Measurements from ENCODE around the gene KRT74. TPM values are rescaled to one million over a fixed set of nuclear protein-coding genes. Genes with fewer than 3 reads are reported as not detected.

Gene KRT74
- total and polyA plus RNA-seq, 10 of the 15 experiments (the other 5 are each of a cell fraction or from before 2014, with no cell fraction given) = not detected

- Histone ChIP-seq H3K36me3 (ENCODE audit: control insufficient read depth in 2 of 2, insufficient read depth in 2 of 2, low read length in 1 of 2) (no peaks in the 10 kb centered on the region), H3K79me2 (ENCODE audit: control insufficient read depth, insufficient read depth, low read length) (no peaks in the 10 kb centered on the region), H3K4me3 (no peak overlapping the region), H3K9ac (ENCODE audit: control insufficient read depth, insufficient read depth, low read length) (no peak overlapping the region), H2AFZ (ENCODE audit: control insufficient read depth, low read depth, low read length) (no peak overlapping the region), H3K4me1 (ENCODE audit: control insufficient read depth, insufficient read depth, low read length) (no peaks in the 10 kb centered on the region), H3K4me2 (ENCODE audit: control insufficient read depth, insufficient read depth) (no peak overlapping the region), H3K27me3 (replicated peaks in 1 of 2; ENCODE audit: control insufficient read depth in 2 of 2, insufficient read depth in 2 of 2, low read length in 1 of 2) (peaks cover 0 to 3% of the 10 kb centered on the region in 2 experiments; a peak in 3 of 4 replicates), H4K20me1 (ENCODE audit: control insufficient read depth, insufficient read depth) (no peaks in the 10 kb centered on the region), H3K9me3 (replicated peaks; ENCODE audit: control insufficient read depth, insufficient read depth, low read length) (no peaks in the 10 kb centered on the region), H3K27ac (ENCODE audit: control insufficient read depth, insufficient read depth) (no peak overlapping the region)
- in situ Hi-C loops (cut with MboI) (no loop called here), intact Hi-C loops (cut with micrococcal nuclease; ENCODE audit: unreplicated experiment) (no loop called here)
- WGBS (ENCODE audit: insufficient coverage, insufficient replicate concordance, low lambda C conversion rate, missing lambda C conversion rate) = 22% methylated on average over 9 of the region's 9 CpGs
- DNase-seq (ENCODE audit: low read depth, low spot score) = no peak
- CTCF ChIA-PET = no interaction called here
- FAIRE-seq = no peak
- POLR2A ChIA-PET = no interaction called here
- RAD21 ChIA-PET (ENCODE audit: unreplicated experiment) = no interaction called here
- ATAC-seq = no peak
- SMC1A ChIA-PET (ENCODE audit: uncharacterized antibody, unreplicated experiment) = no interaction called here
- BruUV-seq (replicated peaks) = no TSS peak
- TF ChIP-seq, protein P1, sequence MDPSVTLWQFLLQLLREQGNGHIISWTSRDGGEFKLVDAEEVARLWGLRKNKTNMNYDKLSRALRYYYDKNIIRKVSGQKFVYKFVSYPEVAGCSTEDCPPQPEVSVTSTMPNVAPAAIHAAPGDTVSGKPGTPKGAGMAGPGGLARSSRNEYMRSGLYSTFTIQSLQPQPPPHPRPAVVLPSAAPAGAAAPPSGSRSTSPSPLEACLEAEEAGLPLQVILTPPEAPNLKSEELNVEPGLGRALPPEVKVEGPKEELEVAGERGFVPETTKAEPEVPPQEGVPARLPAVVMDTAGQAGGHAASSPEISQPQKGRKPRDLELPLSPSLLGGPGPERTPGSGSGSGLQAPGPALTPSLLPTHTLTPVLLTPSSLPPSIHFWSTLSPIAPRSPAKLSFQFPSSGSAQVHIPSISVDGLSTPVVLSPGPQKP (IDR thresholded peaks at IDR 0.05; ENCODE audit: low read depth, low read length) = no peak
- TF ChIP-seq ZZZ3 (IDR thresholded peaks at IDR 0.05; ENCODE audit: control insufficient read depth, insufficient read length, low read depth) (no peak), ZBTB40 (IDR thresholded peaks at IDR 0.05; ENCODE audit: borderline replicate concordance) (no peak), ASH2L (IDR thresholded peaks at IDR 0.05; ENCODE audit: borderline replicate concordance, low read depth) (no peak), NBN (IDR thresholded peaks at IDR 0.05) (no peak), CBX3 (IDR thresholded peaks at IDR 0.05; ENCODE audit: borderline replicate concordance, low read depth) (no peak), NFYB (IDR thresholded peaks at IDR 0.05; ENCODE audit: insufficient read depth, low read depth, low read length) (no peak), IRF4 (IDR thresholded peaks at IDR 0.05; ENCODE audit: low read depth, low read length) (no peak), PML (IDR thresholded peaks at IDR 0.05; ENCODE audit: low read length) (no peak)
- TF ChIP-seq, protein P2, sequence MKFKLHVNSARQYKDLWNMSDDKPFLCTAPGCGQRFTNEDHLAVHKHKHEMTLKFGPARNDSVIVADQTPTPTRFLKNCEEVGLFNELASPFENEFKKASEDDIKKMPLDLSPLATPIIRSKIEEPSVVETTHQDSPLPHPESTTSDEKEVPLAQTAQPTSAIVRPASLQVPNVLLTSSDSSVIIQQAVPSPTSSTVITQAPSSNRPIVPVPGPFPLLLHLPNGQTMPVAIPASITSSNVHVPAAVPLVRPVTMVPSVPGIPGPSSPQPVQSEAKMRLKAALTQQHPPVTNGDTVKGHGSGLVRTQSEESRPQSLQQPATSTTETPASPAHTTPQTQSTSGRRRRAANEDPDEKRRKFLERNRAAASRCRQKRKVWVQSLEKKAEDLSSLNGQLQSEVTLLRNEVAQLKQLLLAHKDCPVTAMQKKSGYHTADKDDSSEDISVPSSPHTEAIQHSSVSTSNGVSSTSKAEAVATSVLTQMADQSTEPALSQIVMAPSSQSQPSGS (IDR thresholded peaks at IDR 0.05; ENCODE audit: low read length) = no peak
- TF ChIP-seq, protein P3, sequence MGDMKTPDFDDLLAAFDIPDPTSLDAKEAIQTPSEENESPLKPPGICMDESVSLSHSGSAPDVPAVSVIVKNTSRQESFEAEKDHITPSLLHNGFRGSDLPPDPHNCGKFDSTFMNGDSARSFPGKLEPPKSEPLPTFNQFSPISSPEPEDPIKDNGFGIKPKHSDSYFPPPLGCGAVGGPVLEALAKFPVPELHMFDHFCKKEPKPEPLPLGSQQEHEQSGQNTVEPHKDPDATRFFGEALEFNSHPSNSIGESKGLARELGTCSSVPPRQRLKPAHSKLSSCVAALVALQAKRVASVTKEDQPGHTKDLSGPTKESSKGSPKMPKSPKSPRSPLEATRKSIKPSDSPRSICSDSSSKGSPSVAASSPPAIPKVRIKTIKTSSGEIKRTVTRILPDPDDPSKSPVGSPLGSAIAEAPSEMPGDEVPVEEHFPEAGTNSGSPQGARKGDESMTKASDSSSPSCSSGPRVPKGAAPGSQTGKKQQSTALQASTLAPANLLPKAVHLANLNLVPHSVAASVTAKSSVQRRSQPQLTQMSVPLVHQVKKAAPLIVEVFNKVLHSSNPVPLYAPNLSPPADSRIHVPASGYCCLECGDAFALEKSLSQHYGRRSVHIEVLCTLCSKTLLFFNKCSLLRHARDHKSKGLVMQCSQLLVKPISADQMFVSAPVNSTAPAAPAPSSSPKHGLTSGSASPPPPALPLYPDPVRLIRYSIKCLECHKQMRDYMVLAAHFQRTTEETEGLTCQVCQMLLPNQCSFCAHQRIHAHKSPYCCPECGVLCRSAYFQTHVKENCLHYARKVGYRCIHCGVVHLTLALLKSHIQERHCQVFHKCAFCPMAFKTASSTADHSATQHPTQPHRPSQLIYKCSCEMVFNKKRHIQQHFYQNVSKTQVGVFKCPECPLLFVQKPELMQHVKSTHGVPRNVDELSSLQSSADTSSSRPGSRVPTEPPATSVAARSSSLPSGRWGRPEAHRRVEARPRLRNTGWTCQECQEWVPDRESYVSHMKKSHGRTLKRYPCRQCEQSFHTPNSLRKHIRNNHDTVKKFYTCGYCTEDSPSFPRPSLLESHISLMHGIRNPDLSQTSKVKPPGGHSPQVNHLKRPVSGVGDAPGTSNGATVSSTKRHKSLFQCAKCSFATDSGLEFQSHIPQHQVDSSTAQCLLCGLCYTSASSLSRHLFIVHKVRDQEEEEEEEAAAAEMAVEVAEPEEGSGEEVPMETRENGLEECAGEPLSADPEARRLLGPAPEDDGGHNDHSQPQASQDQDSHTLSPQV (IDR thresholded peaks at IDR 0.05) = no peak
Measured at GRCh38 chr12:52613384-52614030, 39.9 kb upstream of the KRT74 start.
